Upper lobe of left lung (tissue), 6 donors: Measurements from ENCODE around the gene TIMMDC1. TPM values are rescaled to one million over a fixed set of nuclear protein-coding genes. Genes with fewer than 3 reads are reported as not detected.

Source experiments
- ATAC-seq, 2 donors: fragments of 200-7000 bp; cut with Tn5 transposase; one replicate each; pipeline ENCODE4 v1.9.1; 2022; ENCODE audit warnings: mild to moderate bottlenecking in 2 of 2, moderate library complexity in 2 of 2; ENCODE audit not compliant: low FRiP score in 2 of 2
- DNase-seq, 2 donors: peaks; one replicate each; pipeline ENCODE4 v3.0.0-alpha.2; 2019 to 2020
- H3K27ac ChIP-seq, 4 donors: fragments of 200-600 bp; sonication (generic); one replicate each; pipeline ENCODE4 v1.5.1; 2016 to 2019
- H3K27me3 ChIP-seq, 4 donors: fragments of 200-600 bp; sonication (generic); one replicate each; pipeline ENCODE4 v1.5.1; 2017 to 2019
- H3K36me3 ChIP-seq, 4 donors: fragments of 200-600 bp; sonication (generic); one replicate each; pipeline ENCODE4 v1.5.1; 2016 to 2019
- H3K4me1 ChIP-seq, 4 donors: fragments of 200-600 bp; sonication (generic); one replicate each; pipeline ENCODE4 v1.5.1; 2018 to 2019
- H3K4me3 ChIP-seq, 4 donors: fragments of 200-600 bp; sonication (generic); one replicate each; pipeline ENCODE4 v1.5.1; 2017 to 2019; ENCODE audit warnings: mild to moderate bottlenecking in 2 of 4, moderate library complexity in 1 of 4
- H3K9me3 ChIP-seq, 4 donors: fragments of 200-600 bp; sonication (generic); one replicate each; pipeline ENCODE4 v1.5.1; 2018 to 2019
- EP300 ChIP-seq, 4 donors: sonication (generic); formaldehyde crosslinking; IDR thresholded peaks; one replicate each; pipeline ENCODE4 v1.5.1; 2017; ENCODE audit warnings: antibody characterized with exemption in 4 of 4, control low read depth in 2 of 4
- POLR2A ChIP-seq, 4 donors: fragments of 450-650 bp; IDR thresholded peaks; one replicate each; pipeline ENCODE4 v1.5.1; 2016 to 2017; ENCODE audit warnings: antibody characterized with exemption in 4 of 4, mild to moderate bottlenecking in 2 of 4
- POLR2AphosphoS5 ChIP-seq, 2 donors: sonication (generic); formaldehyde crosslinking; IDR thresholded peaks; one replicate each; pipeline ENCODE4 v1.5.1; 2017; ENCODE audit warnings: antibody characterized with exemption in 2 of 2
- WGBS, 2 donors: methylation state at CpG; one replicate each; pipeline ENCODE4 v1.1.5; 2017 to 2018; 5-methylcytosine and 5-hydroxymethylcytosine counted together
- total RNA-seq, 6 donors: library from RNA; depleted of rRNA in 4 of 6; stranded (reverse); fragments of >200 nt in 4 of 6; gene quantifications; one replicate each; pipeline versions ENCODE4 v1.1.0 to v1.2.1, GENCODE V29; 2016 to 2021
- TF ChIP-seq, protein P1 (sequence below), 6 experiments: fragments of 450-650 bp in 4 of 6; fragments of 200-600 bp in 2 of 6; sonication (generic) in 2 of 6; IDR thresholded peaks; one replicate each; pipeline ENCODE4 v1.5.1; 2016 to 2019; ENCODE audit warnings: antibody characterized with exemption in 6 of 6
- donor health status: DM: no; HTN: no; CAD: no; lungs with moderate emphysema.
- donor health status: DM: no; HTN: yes; CAD: no; lungs with severe emphysema.

TIMMDC1 gene
- total RNA-seq, 6 donors from 2014 or later, result 33.6 to 105 (median 52.8) TPM

DNA sequence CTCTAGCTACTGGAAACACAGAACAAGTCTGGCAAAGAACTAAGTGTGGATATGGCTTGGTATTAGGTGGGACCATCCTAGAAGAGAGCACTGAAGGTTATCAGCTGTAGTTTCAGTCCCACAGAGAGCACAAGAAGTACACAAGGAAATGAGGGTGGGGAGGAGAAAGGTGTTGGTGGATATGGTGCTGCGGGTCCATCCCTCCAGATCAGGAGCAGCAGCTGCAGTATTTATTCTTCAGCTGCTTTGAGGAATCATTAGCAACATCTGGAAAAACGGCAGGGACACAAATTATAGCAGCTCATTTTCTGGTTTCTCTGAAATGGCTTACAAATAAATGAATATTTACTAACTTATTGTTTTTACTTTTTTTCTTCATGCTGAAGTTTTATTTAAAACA lies 32.1 kb downstream of the TIMMDC1 start:
- Histone ChIP-seq H3K27ac (no peak overlapping the region), H3K4me1 (no peaks in the 10 kb centered on the region), H3K27me3 (no peaks in the 10 kb centered on the region), H3K9me3 (no peaks in the 10 kb centered on the region), H3K4me3 (no peak overlapping the region), H3K36me3 (peaks cover 0 to 1% (median under 1%) of the 10 kb centered on the region in 4 donors)
- 61 to 62% methylated on average over 2 of the region's 2 CpGs for WGBS, 2 donors
- DNase-seq (no peak), ATAC-seq (no peak)
- TF ChIP-seq, protein P1, sequence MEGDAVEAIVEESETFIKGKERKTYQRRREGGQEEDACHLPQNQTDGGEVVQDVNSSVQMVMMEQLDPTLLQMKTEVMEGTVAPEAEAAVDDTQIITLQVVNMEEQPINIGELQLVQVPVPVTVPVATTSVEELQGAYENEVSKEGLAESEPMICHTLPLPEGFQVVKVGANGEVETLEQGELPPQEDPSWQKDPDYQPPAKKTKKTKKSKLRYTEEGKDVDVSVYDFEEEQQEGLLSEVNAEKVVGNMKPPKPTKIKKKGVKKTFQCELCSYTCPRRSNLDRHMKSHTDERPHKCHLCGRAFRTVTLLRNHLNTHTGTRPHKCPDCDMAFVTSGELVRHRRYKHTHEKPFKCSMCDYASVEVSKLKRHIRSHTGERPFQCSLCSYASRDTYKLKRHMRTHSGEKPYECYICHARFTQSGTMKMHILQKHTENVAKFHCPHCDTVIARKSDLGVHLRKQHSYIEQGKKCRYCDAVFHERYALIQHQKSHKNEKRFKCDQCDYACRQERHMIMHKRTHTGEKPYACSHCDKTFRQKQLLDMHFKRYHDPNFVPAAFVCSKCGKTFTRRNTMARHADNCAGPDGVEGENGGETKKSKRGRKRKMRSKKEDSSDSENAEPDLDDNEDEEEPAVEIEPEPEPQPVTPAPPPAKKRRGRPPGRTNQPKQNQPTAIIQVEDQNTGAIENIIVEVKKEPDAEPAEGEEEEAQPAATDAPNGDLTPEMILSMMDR (IDR thresholded peaks at IDR 0.05), result no peak
- TF ChIP-seq POLR2A (IDR thresholded peaks at IDR 0.05), result no peak
- TF ChIP-seq EP300 (IDR thresholded peaks at IDR 0.05), result no peak
- no peak for TF ChIP-seq POLR2AphosphoS5 (IDR thresholded peaks at IDR 0.05)

DNA sequence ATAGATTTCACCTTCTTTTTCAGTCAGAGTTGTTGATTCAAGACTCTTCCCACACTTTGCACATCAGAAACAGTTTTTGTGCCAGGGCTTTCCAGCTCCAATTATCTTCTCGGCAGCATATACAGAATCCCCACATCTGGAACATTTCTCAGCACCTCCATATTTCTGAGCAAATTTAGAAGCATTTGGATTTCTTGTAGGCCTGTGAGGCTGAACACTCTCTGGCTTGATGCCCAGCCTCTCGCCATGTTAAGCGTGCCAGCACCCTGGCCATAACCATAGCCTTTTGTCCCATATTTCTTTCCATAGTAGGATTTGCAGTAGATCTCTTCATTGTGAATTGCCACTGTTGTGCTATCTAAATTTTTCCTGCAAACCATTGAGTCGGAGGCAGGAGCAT lies 32.8 kb downstream of the TIMMDC1 start:
- Histone ChIP-seq H3K4me3 (no peak overlapping the region), H3K27me3 (no peaks in the 10 kb centered on the region), H3K36me3 (no peaks in the 10 kb centered on the region), H3K4me1 (no peaks in the 10 kb centered on the region), H3K27ac (no peak overlapping the region), H3K9me3 (no peaks in the 10 kb centered on the region)
- TF ChIP-seq POLR2A (IDR thresholded peaks at IDR 0.05) (no peak), EP300 (IDR thresholded peaks at IDR 0.05) (no peak), POLR2AphosphoS5 (IDR thresholded peaks at IDR 0.05) (no peak)
- TF ChIP-seq, protein P1 (IDR thresholded peaks at IDR 0.05), result no peak
- 79 to 86% methylated on average over 4 of the region's 4 CpGs for WGBS, 2 donors
- DNase-seq (no peak), ATAC-seq (no peak)

DNA sequence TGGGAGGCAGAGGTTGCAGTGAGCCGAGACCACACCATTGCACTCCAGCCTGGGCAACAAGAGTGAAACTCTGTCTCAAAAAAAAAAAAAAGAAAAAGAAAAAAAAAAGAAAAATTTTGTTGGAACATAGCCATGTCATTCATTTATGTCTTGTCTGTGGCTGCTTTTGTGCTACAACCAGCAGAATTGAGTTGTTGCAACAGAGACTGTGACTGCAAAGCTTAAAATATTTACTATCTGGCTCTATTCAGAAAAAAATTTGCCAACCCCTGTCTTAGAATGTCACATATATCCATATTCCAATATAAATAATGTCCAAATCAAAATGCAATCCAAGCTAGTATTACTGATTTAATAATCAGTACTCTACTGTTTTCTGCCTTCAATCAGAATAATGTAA lies 35.9 kb downstream of the TIMMDC1 start:
- DNase-seq, result no peak
- WGBS, 2 donors, result 75 to 100% methylated on average over 1 of the region's 1 CpG
- no peak for ATAC-seq

DNA sequence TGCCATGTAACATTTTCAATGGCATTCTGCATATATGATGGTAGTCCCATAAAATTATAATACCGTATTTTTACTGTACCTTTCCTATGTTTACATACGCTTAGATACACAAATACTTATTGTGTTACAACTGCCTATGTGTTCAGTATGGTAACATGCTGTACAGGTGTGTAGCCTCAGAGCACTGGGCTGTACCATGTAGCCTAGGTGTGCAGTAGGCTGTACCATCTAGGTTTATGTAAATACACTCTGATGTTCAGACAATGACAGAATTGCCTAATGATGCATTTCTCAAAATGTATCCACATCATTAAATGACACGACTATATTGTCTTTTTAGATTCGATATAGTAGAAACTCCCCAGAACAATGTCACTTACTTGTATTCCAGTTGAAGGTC lies 38.4 kb downstream of the TIMMDC1 start:
- H3K36me3 ChIP-seq, result no peaks in the 10 kb centered on the region
- no peak for ATAC-seq
- no peak overlapping the region for H3K4me3 ChIP-seq
- no peaks in the 10 kb centered on the region for H3K27me3 ChIP-seq
- 91 to 93% methylated on average over 4 of the region's 4 CpGs for WGBS, 2 donors
- TF ChIP-seq POLR2A (IDR thresholded peaks at IDR 0.05) (no peak), POLR2AphosphoS5 (IDR thresholded peaks at IDR 0.05) (no peak), EP300 (IDR thresholded peaks at IDR 0.05) (no peak)
- TF ChIP-seq, protein P1 (IDR thresholded peaks at IDR 0.05), result no peak
- H3K9me3 ChIP-seq, result no peaks in the 10 kb centered on the region
- no peak overlapping the region for H3K27ac ChIP-seq
- no peaks in the 10 kb centered on the region for H3K4me1 ChIP-seq
- DNase-seq, result no peak

More for the DNA sequence above, 35.9 kb downstream of the TIMMDC1 start:
- Histone ChIP-seq H3K27me3 (no peaks in the 10 kb centered on the region), H3K9me3 (no peaks in the 10 kb centered on the region), H3K36me3 (no peaks in the 10 kb centered on the region), H3K4me1 (no peaks in the 10 kb centered on the region), H3K4me3 (no peak overlapping the region), H3K27ac (no peak overlapping the region)
- TF ChIP-seq EP300 (IDR thresholded peaks at IDR 0.05) (no peak), POLR2A (IDR thresholded peaks at IDR 0.05) (no peak), POLR2AphosphoS5 (IDR thresholded peaks at IDR 0.05) (no peak)
- TF ChIP-seq, protein P1 (IDR thresholded peaks at IDR 0.05), result no peak

DNA sequence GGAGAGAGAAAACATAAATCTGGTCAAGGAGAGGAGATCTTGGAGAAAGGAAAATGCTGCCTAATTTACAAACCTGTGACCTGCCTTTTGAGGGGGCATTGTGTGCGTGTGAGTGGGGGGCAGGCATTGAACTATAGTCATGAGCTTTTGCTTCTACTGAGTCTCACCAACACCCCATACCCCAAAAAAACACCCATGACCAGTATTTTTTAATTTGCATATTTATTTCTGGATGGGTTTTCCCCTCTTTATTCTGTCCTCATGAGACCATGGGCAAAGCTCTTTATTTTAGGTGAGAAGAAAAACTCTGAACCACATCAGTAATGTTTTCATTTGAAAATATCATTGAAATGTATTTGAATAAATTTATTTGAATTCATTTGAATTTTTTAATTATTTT lies 40.4 kb downstream of the TIMMDC1 start:
- H3K36me3 ChIP-seq, result no peaks in the 10 kb centered on the region
- WGBS, 2 donors, result 88 to 95% methylated on average over 1 of the region's 1 CpG
- DNase-seq (no peak), ATAC-seq (no peak)
- no peaks in the 10 kb centered on the region for H3K9me3 ChIP-seq
- no peak overlapping the region for H3K4me3 ChIP-seq
- no peaks in the 10 kb centered on the region for H3K27me3 ChIP-seq
- no peak overlapping the region for H3K27ac ChIP-seq
- H3K4me1 ChIP-seq, result no peaks in the 10 kb centered on the region
- TF ChIP-seq, protein P1 (IDR thresholded peaks at IDR 0.05), result no peak
- no peak for TF ChIP-seq EP300 (IDR thresholded peaks at IDR 0.05)
